Putamen (tissue), 1 donor: ENCODE data around the gene GLTPD2.
A peak's percentile ranks its signal among the peaks of the same experiment; 100 is the strongest.

Experiments
- DNase-seq: peaks from one replicate; pipeline ENCODE4 v3.0.0-alpha.2; 2016; ENCODE audit warnings: low spot score

GLTPD2 gene

GRCh38 chr17:4771519-4772234 is 17.1 kb upstream of the GLTPD2 start, which contains the start of gene TM4SF5:
TSS of gene TM4SF5 (plus strand) at chr17:4771886. CDS start at chr17:4771923, 37 bp downstream.
- DNase-seq, result no peak

DNA sequence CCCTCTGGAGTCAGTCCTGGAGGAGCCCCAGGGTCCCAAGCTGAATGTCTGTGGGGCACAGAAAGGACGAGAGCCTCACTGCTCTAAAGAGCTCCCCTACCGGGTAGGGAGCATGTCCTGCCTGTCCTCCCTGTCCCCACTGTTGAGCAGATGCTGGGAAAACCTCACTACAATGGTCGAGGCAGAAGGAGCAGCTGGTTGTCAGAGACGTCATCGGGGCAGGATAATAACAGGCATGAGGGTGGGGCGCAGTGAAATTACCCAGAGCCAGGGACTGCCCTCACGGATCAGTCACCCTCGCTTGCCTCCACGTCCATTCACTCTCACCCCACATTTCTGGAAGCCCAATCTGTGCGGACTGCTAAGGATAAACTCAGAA is 16.5 kb upstream of the GLTPD2 start:
- no peak for DNase-seq

- no peak for DNase-seq
These were observed 10.6 kb upstream of the GLTPD2 start for GRCh38 chr17:4777969-4778760.

- DNase-seq, result no peak
These were observed 8.3 kb upstream of the GLTPD2 start for GRCh38 chr17:4780325-4780955.

- DNase-seq, result no peak
These were observed 6.1 kb upstream of the GLTPD2 start for GRCh38 chr17:4782652-4783051.

GRCh38 chr17:4785311-4786105 is 3.3 kb upstream of the GLTPD2 start:
- no peak for DNase-seq

DNA sequence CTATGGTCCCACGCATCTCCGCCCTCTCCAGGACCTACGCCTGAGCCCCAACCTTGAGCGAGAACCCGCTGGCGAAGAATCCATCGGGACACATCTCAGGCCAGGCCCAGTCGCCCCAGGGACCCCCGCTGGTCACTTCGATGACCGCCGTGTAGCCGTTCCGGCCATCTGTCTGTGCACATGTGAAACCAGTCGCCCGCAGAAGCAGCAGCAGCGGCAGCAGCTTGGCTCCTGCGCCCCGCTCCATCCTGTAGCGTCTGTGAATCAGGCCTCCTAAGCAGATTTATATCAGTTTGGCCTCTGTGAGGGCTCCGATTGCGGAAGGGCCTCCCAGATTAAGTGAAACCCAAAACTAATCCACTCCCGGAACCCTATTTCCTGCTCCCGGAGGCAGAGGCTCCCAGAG is 2.7 kb upstream of the GLTPD2 start, which contains the start of gene VMO1:
TSS of gene VMO1 (minus strand) at position 259 of the 406 bp plus-strand sequence. CDS start at position 247, 12 bp downstream.
- DNase-seq, result no peak

- no peak for DNase-seq
These were observed 2.2 kb upstream of the GLTPD2 start for GRCh38 chr17:4786516-4786915.

- DNase-seq, result no peak
These were observed 481 bp upstream of the GLTPD2 start for GRCh38 chr17:4788159-4788806.

DNA sequence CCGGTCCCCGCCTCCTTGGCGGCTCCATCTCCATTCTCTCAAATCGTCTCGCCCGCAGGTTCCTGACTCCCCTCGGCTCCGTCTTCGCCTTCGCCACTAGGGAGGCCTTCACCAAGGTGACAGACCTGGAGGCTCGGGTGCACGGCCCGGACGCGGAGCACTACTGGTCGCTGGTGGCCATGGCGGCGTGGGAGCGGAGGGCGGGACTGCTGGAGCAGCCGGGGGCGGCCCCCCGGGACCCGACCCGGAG is 862 bp downstream of the GLTPD2 start:
- no peak for DNase-seq

DNA sequence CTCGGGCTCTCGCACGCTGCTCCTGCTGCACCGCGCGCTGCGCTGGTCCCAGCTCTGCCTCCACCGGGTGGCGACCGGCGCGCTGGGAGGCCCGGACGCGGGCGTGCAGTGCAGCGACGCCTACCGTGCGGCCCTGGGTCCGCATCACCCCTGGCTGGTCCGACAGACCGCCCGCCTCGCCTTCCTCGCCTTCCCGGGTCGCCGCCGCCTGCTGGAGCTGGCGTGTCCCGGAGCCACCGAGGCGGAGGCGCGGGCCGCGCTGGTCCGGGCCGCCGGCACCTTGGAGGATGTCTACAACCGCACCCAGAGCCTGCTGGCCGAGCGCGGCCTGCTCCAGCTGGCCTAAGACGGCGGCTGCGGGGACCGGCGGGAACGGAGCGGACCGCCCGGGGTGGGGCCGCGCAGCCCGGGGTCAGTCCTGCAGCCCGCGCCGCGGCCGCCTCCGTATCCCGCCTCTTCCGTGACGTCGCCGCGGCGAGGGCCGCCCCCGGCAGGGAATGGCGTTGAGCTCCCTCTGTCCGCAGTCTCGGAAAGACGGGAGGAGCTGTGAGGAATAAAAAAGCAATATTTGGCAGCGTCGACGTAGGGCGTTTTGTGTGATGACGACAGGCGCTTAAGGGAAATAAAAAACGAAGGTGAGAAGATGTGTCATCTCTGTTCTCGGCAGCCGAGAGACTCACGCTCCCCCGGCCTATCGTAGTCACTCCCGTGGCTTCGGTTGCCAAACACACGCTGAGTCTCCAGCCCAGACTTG is 1.4 kb downstream of the GLTPD2 start:
- DNase-seq, result peak; percentile 88

DNA sequence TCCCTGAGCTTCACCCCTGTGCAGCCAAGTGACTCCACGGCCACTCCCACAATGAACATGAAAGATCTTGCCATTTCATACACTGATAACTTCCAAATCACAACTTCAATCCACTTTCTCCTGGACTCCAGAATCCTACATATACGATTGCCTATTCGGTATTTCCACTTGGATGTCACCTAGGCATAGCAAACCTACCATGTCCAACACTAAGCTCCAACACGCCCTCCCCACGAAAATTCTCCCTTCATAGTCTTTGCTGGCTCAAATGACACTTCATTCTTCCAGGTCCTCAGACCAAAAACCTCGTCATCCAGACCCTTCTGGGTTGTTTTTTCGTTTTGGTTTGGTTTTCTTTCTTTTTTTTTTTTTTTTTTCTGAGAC is 1.9 kb downstream of the GLTPD2 start:
- DNase-seq, result no peak

- no peak for DNase-seq
These were observed 6.4 kb downstream of the GLTPD2 start for GRCh38 chr17:4795168-4795567.

DNA sequence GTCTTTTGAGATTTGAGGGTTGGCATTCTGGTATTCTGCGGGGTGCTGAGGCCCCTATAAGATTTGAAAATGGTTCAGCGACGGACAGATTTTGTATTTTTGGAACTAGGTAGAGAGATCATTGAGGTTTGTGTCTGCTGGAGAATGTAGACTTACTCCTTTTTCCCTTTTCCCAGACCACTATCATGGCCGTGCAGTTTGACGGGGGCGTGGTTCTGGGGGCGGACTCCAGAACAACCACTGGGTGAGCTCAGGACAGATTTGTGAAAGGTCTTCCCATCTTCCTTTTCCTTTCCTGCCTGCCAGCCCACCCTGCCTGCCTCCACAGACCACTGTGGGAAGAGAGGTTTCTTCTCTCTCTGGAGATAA is 7.8 kb downstream of the GLTPD2 start:
- DNase-seq, result no peak

DNA sequence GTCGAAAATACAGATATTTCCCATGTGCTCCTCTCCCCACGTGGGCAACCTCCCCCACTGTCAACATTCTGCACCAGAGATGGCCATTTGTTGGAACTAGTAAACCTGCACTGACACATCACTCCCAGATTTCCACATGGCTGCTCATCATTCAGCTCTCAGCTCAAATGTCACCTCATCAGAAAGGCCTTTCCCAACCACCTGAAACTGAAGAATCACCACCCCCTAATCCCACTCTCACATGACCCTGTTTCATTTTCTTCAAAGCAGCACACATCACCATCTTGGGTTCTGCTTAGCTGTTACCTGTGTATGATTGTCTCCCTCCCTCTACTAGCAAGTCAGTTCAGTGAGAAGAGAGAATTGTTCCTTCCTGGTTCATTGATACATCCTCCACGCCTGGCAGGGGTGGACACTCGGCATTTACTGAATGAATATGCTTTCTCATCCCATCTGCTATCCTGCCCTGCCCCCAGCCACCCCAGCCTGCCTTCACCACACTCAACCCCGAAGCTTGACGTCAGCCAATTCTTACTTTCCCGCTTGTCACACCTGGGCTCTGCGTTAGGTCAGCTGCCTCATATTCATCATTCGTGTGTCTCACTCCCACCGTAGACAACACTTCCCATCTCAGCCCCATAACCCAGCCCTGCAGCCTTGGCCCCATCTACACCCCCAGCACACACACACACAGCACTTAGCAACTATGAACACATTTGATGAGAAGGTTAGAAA is 11.9 kb downstream of the GLTPD2 start:
- no peak for DNase-seq

DNA sequence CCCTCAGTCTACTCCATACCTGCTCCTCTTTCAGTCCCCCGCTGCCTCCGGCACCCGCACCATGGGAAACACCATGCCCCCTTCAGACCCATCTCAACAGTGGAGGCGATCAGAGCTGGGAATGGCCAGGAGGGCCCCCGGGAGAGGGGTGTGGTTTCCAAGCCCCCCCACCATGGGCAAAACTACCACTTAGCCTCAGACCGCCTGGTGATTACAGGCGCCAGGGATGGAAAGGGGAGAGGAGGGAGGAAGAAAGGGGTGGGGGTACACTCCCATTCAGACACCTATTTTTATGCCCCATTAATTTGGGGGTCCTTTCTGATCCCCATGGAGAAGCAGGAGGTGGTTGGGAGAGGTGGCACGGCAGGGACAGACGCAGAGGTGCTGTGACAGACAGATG is 13.5 kb downstream of the GLTPD2 start, which contains the start of gene C17orf114:
TSS of gene C17orf114 (minus strand) at position 101 of the 400 bp plus-strand sequence.
- DNase-seq, result no peak

DNA sequence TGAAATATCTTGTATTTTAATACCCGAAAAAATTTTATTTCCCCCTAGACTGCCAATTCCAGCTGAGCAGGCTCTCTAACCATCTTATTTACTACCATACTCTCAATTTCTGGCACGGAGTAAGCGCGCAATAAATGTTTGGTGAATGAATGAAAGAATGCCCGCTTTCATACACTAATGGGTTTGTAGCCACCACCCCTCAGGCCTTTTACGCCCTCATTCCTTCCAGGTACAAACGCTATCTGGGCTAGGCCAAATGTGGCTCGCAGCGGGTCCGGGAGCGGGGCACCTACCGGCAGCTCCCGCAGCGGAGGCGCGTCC is 17.7 kb downstream of the GLTPD2 start:
- DNase-seq, result no peak

- DNase-seq, result peak; percentile 81
These were observed 18.2 kb downstream of the GLTPD2 start, which contains the start of gene PLD2 for GRCh38 chr17:4806777-4807604. TSS of gene PLD2 (plus strand) at chr17:4807152. CDS start at chr17:4807773, 621 bp downstream.

DNA sequence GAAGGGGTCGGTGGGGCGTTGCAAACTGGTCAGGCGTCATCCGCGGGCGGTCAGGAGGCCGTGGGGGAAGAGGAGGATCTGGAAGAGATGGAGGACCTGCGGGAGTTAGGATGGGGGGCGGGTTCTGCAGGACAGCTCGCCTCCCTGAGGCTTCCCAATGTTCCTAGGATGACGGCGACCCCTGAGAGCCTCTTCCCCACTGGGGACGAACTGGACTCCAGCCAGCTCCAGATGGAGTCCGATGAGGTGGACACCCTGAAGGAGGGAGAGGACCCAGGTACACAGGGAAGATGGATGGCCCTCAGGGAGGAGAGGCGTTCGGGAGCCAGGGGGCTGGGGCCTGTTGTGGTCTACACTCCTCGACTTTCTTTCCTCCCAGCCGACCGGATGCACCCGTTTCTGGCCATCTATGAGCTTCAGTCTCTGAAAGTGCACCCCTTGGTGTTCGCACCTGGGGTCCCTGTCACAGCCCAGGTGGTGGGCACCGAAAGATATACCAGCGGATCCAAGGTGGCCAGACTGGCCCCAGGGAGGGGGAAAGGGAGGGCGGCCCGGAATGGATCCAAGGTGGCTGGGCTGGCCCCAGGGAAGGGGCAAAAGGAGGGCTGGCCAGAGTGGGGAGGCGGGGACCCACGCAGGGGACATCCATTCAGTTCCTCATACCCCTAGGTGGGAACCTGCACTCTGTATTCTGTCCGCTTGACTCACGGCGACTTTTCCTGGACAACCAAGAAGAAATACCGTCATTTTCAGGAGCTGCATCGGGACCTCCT is 19.0 kb downstream of the GLTPD2 start:
- no peak for DNase-seq
